Measurements from ENCODE around the gene S100A16.
"Not testable (repeated sequence)": the region's sequence is repeated elsewhere in the genome, so short reads cannot be mapped to it uniquely, and the experiment has no call there.

S100A16 gene

GRCh38 chr1:153578936-153579335, 34.0 kb downstream of the S100A16 start:
- Histone ChIP-seq H3K4me3 (no peak overlapping the region), H3K27ac (no peak overlapping the region), H3K36me3 (ENCODE audit: insufficient read depth, low read length) (no peaks in the 10 kb centered on the region), H3K9ac (ENCODE audit: insufficient read length) (no peak overlapping the region), H3K9me3 (ENCODE audit: low read depth, low read length) (no peaks in the 10 kb centered on the region)
- DNase-seq (ENCODE audit: low read depth, low spot score): no peak
- TF ChIP-seq FOXP2 (optimal IDR thresholded peaks at IDR 0.05; ENCODE audit: control extremely low read depth, extremely low read length, insufficient read depth) (no peak), POLR2AphosphoS5 (IDR thresholded peaks at IDR 0.05; ENCODE audit: borderline replicate concordance, low read depth, low read length) (no peak), EZH2 (IDR thresholded peaks at IDR 0.05) (no peak)

GRCh38 chr1:153578490-153578889, 34.4 kb downstream of the S100A16 start:
- Histone ChIP-seq H3K36me3 (ENCODE audit: insufficient read depth, low read length) (no peaks in the 10 kb centered on the region), H3K4me3 (no peak overlapping the region), H3K27ac (no peak overlapping the region), H3K9ac (ENCODE audit: insufficient read length) (no peak overlapping the region), H3K9me3 (ENCODE audit: low read depth, low read length) (no peaks in the 10 kb centered on the region)
- no peak for DNase-seq (ENCODE audit: low read depth, low spot score)
- no peak for TF ChIP-seq FOXP2 (optimal IDR thresholded peaks at IDR 0.05; ENCODE audit: control extremely low read depth, extremely low read length, insufficient read depth)
- TF ChIP-seq EZH2 (IDR thresholded peaks at IDR 0.05): no peak
- TF ChIP-seq POLR2AphosphoS5 (IDR thresholded peaks at IDR 0.05; ENCODE audit: borderline replicate concordance, low read depth, low read length): no peak

- Histone ChIP-seq H3K4me3 (no peak overlapping the region), H3K27ac (no peak overlapping the region)
These were observed 35.3 kb downstream of the S100A16 start for GRCh38 chr1:153577624-153578051.

GRCh38 chr1:153577138-153577537, 35.8 kb downstream of the S100A16 start:
- Histone ChIP-seq H3K27ac (no peak overlapping the region), H3K4me3 (no peak overlapping the region), H3K36me3 (ENCODE audit: insufficient read depth, low read length) (no peaks in the 10 kb centered on the region), H3K9me3 (ENCODE audit: low read depth, low read length) (no peaks in the 10 kb centered on the region), H3K9ac (ENCODE audit: insufficient read length) (no peak overlapping the region)
- no peak for DNase-seq (ENCODE audit: low read depth, low spot score)
- TF ChIP-seq FOXP2 (optimal IDR thresholded peaks at IDR 0.05; ENCODE audit: control extremely low read depth, extremely low read length, insufficient read depth) (no peak), POLR2AphosphoS5 (IDR thresholded peaks at IDR 0.05; ENCODE audit: borderline replicate concordance, low read depth, low read length) (no peak), EZH2 (IDR thresholded peaks at IDR 0.05) (no peak)

More at GRCh38 chr1:153577624-153578051, 35.3 kb downstream of the S100A16 start:
- no peak for DNase-seq (ENCODE audit: low read depth, low spot score)
- no peak for TF ChIP-seq EZH2 (IDR thresholded peaks at IDR 0.05)
- no peak for TF ChIP-seq FOXP2 (optimal IDR thresholded peaks at IDR 0.05; ENCODE audit: control extremely low read depth, extremely low read length, insufficient read depth)
- no peak for TF ChIP-seq POLR2AphosphoS5 (IDR thresholded peaks at IDR 0.05; ENCODE audit: borderline replicate concordance, low read depth, low read length)
- Histone ChIP-seq H3K36me3 (ENCODE audit: insufficient read depth, low read length) (no peaks in the 10 kb centered on the region), H3K9ac (ENCODE audit: insufficient read length) (no peak overlapping the region), H3K9me3 (ENCODE audit: low read depth, low read length) (no peaks in the 10 kb centered on the region)

GRCh38 chr1:153575497-153575896, 37.4 kb downstream of the S100A16 start:
- not testable (repeated sequence) for DNase-seq (ENCODE audit: low read depth, low spot score); H3K27ac ChIP-seq; H3K9me3 ChIP-seq (ENCODE audit: low read depth, low read length)

GRCh38 chr1:153575081-153575491, 37.9 kb downstream of the S100A16 start:
- not testable (repeated sequence) for H3K9ac ChIP-seq (ENCODE audit: insufficient read length); H3K9me3 ChIP-seq (ENCODE audit: low read depth, low read length); DNase-seq (ENCODE audit: low read depth, low spot score); H3K36me3 ChIP-seq (ENCODE audit: insufficient read depth, low read length); H3K27ac ChIP-seq; H3K4me3 ChIP-seq

More at GRCh38 chr1:153575497-153575896, 37.4 kb downstream of the S100A16 start:
- not testable (repeated sequence) for H3K36me3 ChIP-seq (ENCODE audit: insufficient read depth, low read length); H3K9ac ChIP-seq (ENCODE audit: insufficient read length); H3K4me3 ChIP-seq

GRCh38 chr1:153573351-153573750, 39.6 kb downstream of the S100A16 start:
- Histone ChIP-seq H3K36me3 (ENCODE audit: insufficient read depth, low read length) (no peaks in the 10 kb centered on the region), H3K9ac (ENCODE audit: insufficient read length) (no peak overlapping the region), H3K9me3 (ENCODE audit: low read depth, low read length) (no peaks in the 10 kb centered on the region), H3K27ac (no peak overlapping the region), H3K4me3 (no peak overlapping the region)
- DNase-seq (ENCODE audit: low read depth, low spot score): no peak
- TF ChIP-seq POLR2AphosphoS5 (IDR thresholded peaks at IDR 0.05; ENCODE audit: borderline replicate concordance, low read depth, low read length): no peak
- TF ChIP-seq FOXP2 (optimal IDR thresholded peaks at IDR 0.05; ENCODE audit: control extremely low read depth, extremely low read length, insufficient read depth): no peak
- TF ChIP-seq EZH2 (IDR thresholded peaks at IDR 0.05): no peak

GRCh38 chr1:153572569-153573015, 40.3 kb downstream of the S100A16 start:
- TF ChIP-seq POLR2AphosphoS5 (IDR thresholded peaks at IDR 0.05; ENCODE audit: borderline replicate concordance, low read depth, low read length): no peak
- TF ChIP-seq FOXP2 (optimal IDR thresholded peaks at IDR 0.05; ENCODE audit: control extremely low read depth, extremely low read length, insufficient read depth): no peak
- TF ChIP-seq EZH2 (IDR thresholded peaks at IDR 0.05): no peak
- Histone ChIP-seq H3K9me3 (ENCODE audit: low read depth, low read length) (no peaks in the 10 kb centered on the region), H3K9ac (ENCODE audit: insufficient read length) (no peak overlapping the region), H3K27ac (no peak overlapping the region), H3K36me3 (ENCODE audit: insufficient read depth, low read length) (no peaks in the 10 kb centered on the region), H3K4me3 (no peak overlapping the region)
- DNase-seq (ENCODE audit: low read depth, low spot score): no peak

- H3K36me3 ChIP-seq (ENCODE audit: insufficient read depth, low read length): no peaks in the 10 kb centered on the region
- H3K9me3 ChIP-seq (ENCODE audit: low read depth, low read length): no peaks in the 10 kb centered on the region
- H3K4me3 ChIP-seq: no peak overlapping the region
- H3K9ac ChIP-seq (ENCODE audit: insufficient read length): no peak overlapping the region
- TF ChIP-seq POLR2AphosphoS5 (IDR thresholded peaks at IDR 0.05; ENCODE audit: borderline replicate concordance, low read depth, low read length): no peak
- TF ChIP-seq FOXP2 (optimal IDR thresholded peaks at IDR 0.05; ENCODE audit: control extremely low read depth, extremely low read length, insufficient read depth): no peak
- no peak for TF ChIP-seq EZH2 (IDR thresholded peaks at IDR 0.05)
- DNase-seq (ENCODE audit: low read depth, low spot score): no peak
- H3K27ac ChIP-seq: no peak overlapping the region
These were observed 41.2 kb downstream of the S100A16 start for GRCh38 chr1:153571706-153572105.
